Small intestine (tissue), 7 donors: ENCODE data around the gene SYT13. TPM values are rescaled to one million over a fixed set of nuclear protein-coding genes. Genes with fewer than 3 reads are reported as not detected.
A peak's percentile ranks its signal among the peaks of the same experiment; 100 is the strongest.

ENCODE experiments used
- DNase-seq, 2 donors: peaks; one replicate each; pipeline versions ENCODE4 v3.0.0 to v3.0.0-alpha.2; 2013
- FAIRE-seq: peaks from 2 replicates; lab custom pipeline; 2012; peaks lifted over from hg19 to GRCh38; lab: Jason Lieb, UNC
- H3K27ac ChIP-seq, 3 donors: one replicate each; pipeline ENCODE4 v1.5.1; 2013; ENCODE audit warnings: low read length in 2 of 3, mild to moderate bottlenecking in 2 of 3, control low read depth in 1 of 3, inconsistent platforms in 1 of 3, low read depth in 1 of 3, moderate library complexity in 1 of 3
- H3K27me3 ChIP-seq, 3 donors: one replicate each; pipeline ENCODE4 v1.6.1; 2013; ENCODE audit warnings: low read length in 3 of 3, inconsistent platforms in 1 of 3; ENCODE audit not compliant: control insufficient read depth in 3 of 3, insufficient read depth in 3 of 3
- H3K36me3 ChIP-seq, 3 donors: one replicate each; pipeline ENCODE4 v1.6.1; 2013; ENCODE audit warnings: low read length in 3 of 3, inconsistent platforms in 1 of 3, low read depth in 1 of 3, mild to moderate bottlenecking in 1 of 3, moderate library complexity in 1 of 3; ENCODE audit not compliant: control insufficient read depth in 3 of 3, insufficient read depth in 2 of 3
- H3K4me1 ChIP-seq, 3 donors: one replicate each; pipeline ENCODE4 v1.6.1; 2013; ENCODE audit warnings: low read length in 2 of 3, inconsistent platforms in 1 of 3, low read depth in 1 of 3, mild to moderate bottlenecking in 1 of 3, moderate library complexity in 1 of 3; ENCODE audit not compliant: control insufficient read depth in 3 of 3, insufficient read depth in 2 of 3
- H3K4me3 ChIP-seq, 3 donors: one replicate each; pipeline ENCODE4 v1.5.1; 2013; ENCODE audit warnings: low read length in 3 of 3, control low read depth in 1 of 3, inconsistent platforms in 1 of 3, low read depth in 1 of 3, mild to moderate bottlenecking in 1 of 3, moderate library complexity in 1 of 3
- H3K9me3 ChIP-seq, 2 donors: one replicate each; pipeline ENCODE4 v1.6.1; 2013; ENCODE audit warnings: low read depth in 1 of 2, low read length in 1 of 2; ENCODE audit not compliant: control insufficient read depth in 2 of 2, insufficient read depth in 1 of 2
- WGBS, 3 donors: extraction: QIAGEN DNeasy Blood & Tissue Kit; methylation state at CpG; one replicate each; pipeline ENCODE4 v1.1.7; 2013; 5-methylcytosine and 5-hydroxymethylcytosine counted together
- polyA plus RNA-seq, 4 donors: library from polyadenylated mRNA; stranded (reverse) in 3 of 4; unstranded in 1 of 4; fragments of 200-250 nt in 3 of 4; fragments of 120-200 nt in 1 of 4; gene quantifications; one replicate each; pipeline versions ENCODE4 v1.2.1 to v1.2.3, GENCODE V29; 2013
- donor health status: healthy with polysubstance abuse.
- donor health status: control.
- donor health status: control.
- donor health status: Bipolar disorder and iron deficiency.
- donor health status: healthy.

SYT13 gene
- polyA plus RNA-seq, 4 donors, result 2.0 to 44.2 (median 12.3) TPM

GRCh38 chr11:45233121-45233803 lies 52.9 kb downstream of the SYT13 start:
- Histone ChIP-seq H3K27ac (no peak overlapping the region), H3K9me3 (no peaks in the 10 kb centered on the region), H3K4me3 (no peak overlapping the region), H3K27me3 (no peaks in the 10 kb centered on the region), H3K4me1 (no peaks in the 10 kb centered on the region), H3K36me3 (peaks cover 0 to 27% (median 0%) of the 10 kb centered on the region in 3 donors)
- WGBS, 3 donors, result 53 to 58% (median 54%) methylated on average over 16 to 17 of the region's 17 CpGs
- no peak for FAIRE-seq
- peak; percentile 64 to 78 for DNase-seq

- Histone ChIP-seq H3K36me3 (peaks cover 0 to 34% (median 0%) of the 10 kb centered on the region in 3 donors), H3K9me3 (no peaks in the 10 kb centered on the region), H3K4me1 (no peaks in the 10 kb centered on the region), H3K27me3 (no peaks in the 10 kb centered on the region), H3K4me3 (no peak overlapping the region), H3K27ac (no peak overlapping the region)
- WGBS, 3 donors, result 82 to 86% (median 85%) methylated on average over 5 of the region's 5 CpGs
- no peak for FAIRE-seq
- DNase-seq, result no peak
Measured at GRCh38 chr11:45232341-45233080, 53.6 kb downstream of the SYT13 start.

GRCh38 chr11:45229401-45230020 lies 56.6 kb downstream of the SYT13 start:
- Histone ChIP-seq H3K4me3 (no peak overlapping the region), H3K36me3 (peaks cover 0 to 60% (median 3%) of the 10 kb centered on the region in 3 donors), H3K4me1 (no peaks in the 10 kb centered on the region), H3K9me3 (no peaks in the 10 kb centered on the region), H3K27ac (no peak overlapping the region), H3K27me3 (no peaks in the 10 kb centered on the region)
- WGBS, 3 donors, result 85 to 89% (median 86%) methylated on average over 5 of the region's 5 CpGs
- no peak for DNase-seq
- no peak for FAIRE-seq

- Histone ChIP-seq H3K27me3 (no peaks in the 10 kb centered on the region), H3K36me3 (peaks cover 0 to 68% (median 3%) of the 10 kb centered on the region in 3 donors), H3K27ac (no peak overlapping the region), H3K9me3 (no peaks in the 10 kb centered on the region), H3K4me1 (peaks cover 0 to 3% (median 0%) of the 10 kb centered on the region in 3 donors), H3K4me3 (no peak overlapping the region)
- no peak for FAIRE-seq
- 97% methylated on average over 19 of the region's 19 CpGs for WGBS, 3 donors
- DNase-seq, result no peak
Measured at GRCh38 chr11:45227836-45228235, 58.3 kb downstream of the SYT13 start.

GRCh38 chr11:45226901-45227300 lies 59.2 kb downstream of the SYT13 start:
- Histone ChIP-seq H3K4me3 (no peak overlapping the region), H3K27ac (no peak overlapping the region), H3K4me1 (peaks cover 0 to 3% (median 0%) of the 10 kb centered on the region in 3 donors), H3K27me3 (no peaks in the 10 kb centered on the region), H3K36me3 (peaks cover 0 to 69% (median 3%) of the 10 kb centered on the region in 3 donors), H3K9me3 (no peaks in the 10 kb centered on the region)
- no peak for FAIRE-seq
- 96 to 98% (median 97%) methylated on average over 21 of the region's 21 CpGs for WGBS, 3 donors
- DNase-seq, result no peak

GRCh38 chr11:45225961-45226871 lies 59.9 kb downstream of the SYT13 start:
- Histone ChIP-seq H3K27ac (no peak overlapping the region), H3K4me1 (peaks cover 0 to 3% (median 0%) of the 10 kb centered on the region in 3 donors), H3K27me3 (no peaks in the 10 kb centered on the region), H3K4me3 (no peak overlapping the region), H3K9me3 (no peaks in the 10 kb centered on the region), H3K36me3 (peaks cover 0 to 70% (median 3%) of the 10 kb centered on the region in 3 donors)
- 96 to 97% (median 97%) methylated on average over 39 of the region's 39 CpGs for WGBS, 3 donors
- DNase-seq (no peak), FAIRE-seq (no peak)

GRCh38 chr11:45225277-45225676 lies 60.9 kb downstream of the SYT13 start:
- no peak for DNase-seq
- Histone ChIP-seq H3K9me3 (no peaks in the 10 kb centered on the region), H3K36me3 (peaks cover 0 to 66% (median 3%) of the 10 kb centered on the region in 3 donors), H3K27ac (no peak overlapping the region), H3K27me3 (no peaks in the 10 kb centered on the region), H3K4me1 (peaks cover 0 to 3% (median 0%) of the 10 kb centered on the region in 3 donors), H3K4me3 (no peak overlapping the region)
- FAIRE-seq, result no peak
- 17 to 60% (median 45%) methylated on average over 1 of the region's 1 CpG for WGBS, 3 donors
